Hepatocyte (in vitro differentiated cells): ENCODE measurements around the gene HPSE2.

Experiments
- CTCF ChIP-seq: fragments of 200-600 bp; sonication (generic); IDR thresholded peaks from 2 replicates; pipeline ENCODE4 v1.5.1; 2016; ENCODE audit warnings: antibody characterized with exemption, mild to moderate bottlenecking; ENCODE audit not compliant: poor library complexity
- EZH2 ChIP-seq: fragments of 200-600 bp; sonication (generic); IDR thresholded peaks from 2 replicates; pipeline ENCODE4 v1.6.1; 2016; ENCODE audit warnings: antibody characterized with exemption, mild to moderate bottlenecking, borderline replicate concordance
- EZH2phosphoT487 ChIP-seq: fragments of 200-600 bp; sonication (generic); IDR thresholded peaks from one replicate; pipeline ENCODE4 v1.6.1; 2018; ENCODE audit warnings: antibody characterized with exemption, mild to moderate bottlenecking, low read depth, moderate library complexity; ENCODE audit not compliant: unreplicated experiment, severe bottlenecking

GRCh38 chr10:98411166-98411565, 824.5 kb downstream of the HPSE2 start:
- TF ChIP-seq CTCF (no peak), EZH2phosphoT487 (no peak), EZH2 (no peak)
